ENCODE measurements around the gene BOLA2. TPM values are rescaled to one million over a fixed set of nuclear protein-coding genes. Genes with fewer than 3 reads are reported as not detected.
"Not testable (repeated sequence)": the region's sequence is repeated elsewhere in the genome, so short reads cannot be mapped to it uniquely, and the experiment has no call there.

The BOLA2 gene
- total RNA-seq, 2 experiments from 2014 or later = 10.8 to 20.3 TPM

GRCh38 chr16:29453754-29454153 is 397 bp downstream of the BOLA2 start:
- H3K4me1 Mint-ChIP-seq; CTCF ChIA-PET; DNase-seq; H3K9me3 Mint-ChIP-seq (ENCODE audit: low read depth); H3K4me3 Mint-ChIP-seq; H3K36me3 Mint-ChIP-seq (ENCODE audit: low read depth); POLR2A ChIA-PET; H3K27ac Mint-ChIP-seq; intact Hi-C loops (cut with DNase I, micrococcal nuclease); H3K27me3 Mint-ChIP-seq: not testable (repeated sequence)
- peak; percentile 14 for ATAC-seq

- H3K9me3 Mint-ChIP-seq (ENCODE audit: low read depth); H3K4me1 Mint-ChIP-seq; DNase-seq; intact Hi-C loops (cut with DNase I, micrococcal nuclease); H3K4me3 Mint-ChIP-seq; H3K27ac Mint-ChIP-seq; ATAC-seq; H3K27me3 Mint-ChIP-seq; POLR2A ChIA-PET; CTCF ChIA-PET: not testable (repeated sequence)
- H3K36me3 Mint-ChIP-seq (ENCODE audit: low read depth) = peaks cover 11% of the 10 kb centered on the region
These were observed 28.8 kb downstream of the BOLA2 start for GRCh38 chr16:29425390-29425789.

GRCh38 chr16:29423587-29423986 is 30.6 kb downstream of the BOLA2 start:
- POLR2A ChIA-PET; H3K4me1 Mint-ChIP-seq; intact Hi-C loops (cut with DNase I, micrococcal nuclease); CTCF ChIA-PET; ATAC-seq; DNase-seq; H3K36me3 Mint-ChIP-seq (ENCODE audit: low read depth); H3K9me3 Mint-ChIP-seq (ENCODE audit: low read depth); H3K4me3 Mint-ChIP-seq; H3K27me3 Mint-ChIP-seq; H3K27ac Mint-ChIP-seq: not testable (repeated sequence)

GRCh38 chr16:29405249-29405648 is 48.9 kb downstream of the BOLA2 start:
- CTCF ChIA-PET; H3K4me1 Mint-ChIP-seq; H3K4me3 Mint-ChIP-seq; POLR2A ChIA-PET; H3K27ac Mint-ChIP-seq; DNase-seq; intact Hi-C loops (cut with DNase I, micrococcal nuclease); H3K36me3 Mint-ChIP-seq (ENCODE audit: low read depth); H3K9me3 Mint-ChIP-seq (ENCODE audit: low read depth); H3K27me3 Mint-ChIP-seq; ATAC-seq: not testable (repeated sequence)

Other genes with a start within 250 kb of the BOLA2 start
- gene NPIPB11, start 47.6 kb downstream of the BOLA2 start, total RNA-seq = 1 to 10 TPM; 1.3 to 2.1 TPM
- 100 to 1,000 TPM in 1 of 2 experiments, 10 to 100 TPM in 1; 66.8 to 125 TPM for gene SLX1B, start 182 bp upstream of the BOLA2 start, total RNA-seq
- 1 to 10 TPM; 1.3 to 1.8 TPM for gene SULT1A4, start 5.6 kb upstream of the BOLA2 start, total RNA-seq
- 10 to 100 TPM; 42.1 to 44.3 TPM for gene NPIPB12, start 52.1 kb upstream of the BOLA2 start, total RNA-seq
- 100 to 1,000 TPM; 103 to 127 TPM for gene SPN, start 208.9 kb upstream of the BOLA2 start, total RNA-seq
- 1 to 10 TPM; 5.7 to 6.8 TPM for gene QPRT, start 224.8 kb upstream of the BOLA2 start, total RNA-seq